Glutamatergic neuron (in vitro differentiated cells): Measurements from ENCODE around the gene SLC25A44. TPM values are rescaled to one million over a fixed set of nuclear protein-coding genes. Genes with fewer than 3 reads are reported as not detected.
A peak's percentile ranks its signal among the peaks of the same experiment; 100 is the strongest.

Source experiments
- DNase-seq: peaks from one replicate; pipeline ENCODE4 v3.0.0; 2022
- H3K27ac Mint-ChIP-seq: one replicate; pipeline ENCODE4 v1.8.0; 2020; ENCODE audit warnings: mild to moderate bottlenecking, mixed read lengths, inconsistent platforms; ENCODE audit not compliant: unreplicated experiment
- H3K27me3 Mint-ChIP-seq: one replicate; pipeline ENCODE4 v1.8.0; 2020; ENCODE audit warnings: mild to moderate bottlenecking, moderate library complexity, mixed read lengths, inconsistent platforms; ENCODE audit not compliant: unreplicated experiment
- H3K36me3 Mint-ChIP-seq: one replicate; pipeline ENCODE4 v1.8.0; 2020; ENCODE audit warnings: mild to moderate bottlenecking, mixed read lengths, inconsistent platforms; ENCODE audit not compliant: unreplicated experiment
- H3K4me1 Mint-ChIP-seq: one replicate; pipeline ENCODE4 v1.8.0; 2020; ENCODE audit warnings: mild to moderate bottlenecking, low read depth, mixed read lengths, inconsistent platforms; ENCODE audit not compliant: unreplicated experiment
- H3K4me3 Mint-ChIP-seq: one replicate; pipeline ENCODE4 v1.8.0; 2020; ENCODE audit warnings: mild to moderate bottlenecking, mixed read lengths, inconsistent platforms; ENCODE audit not compliant: unreplicated experiment
- H3K9me3 Mint-ChIP-seq: one replicate; pipeline ENCODE4 v1.8.0; 2020; ENCODE audit warnings: mild to moderate bottlenecking, moderate library complexity, mixed read lengths, inconsistent platforms; ENCODE audit not compliant: unreplicated experiment
- CTCF ChIP-seq: fragments of 200-600 bp; sonication (generic); IDR thresholded peaks from one replicate; pipeline ENCODE4 v1.5.0; 2021; ENCODE audit not compliant: partially characterized antibody, unreplicated experiment
- total RNA-seq: library from RNA; stranded (reverse); fragmentation: NEBNext Ultra II Directional; extraction: Animal tissue kit (Norgen Biotek cat#: 25700); gene quantifications from one replicate; pipeline ENCODE4 v1.2.1, GENCODE V29; 2021; ENCODE audit not compliant: unreplicated experiment

Gene SLC25A44
- total RNA-seq, 1 donor from 2014 or later: 66.0 TPM

- no peak for TF ChIP-seq CTCF
- Mint-ChIP-seq H3K27ac (peak overlapping the region; percentile 53), H3K4me3 (peak overlapping the region; percentile 33), H3K27me3 (peaks cover 2% of the 10 kb centered on the region), H3K9me3 (peaks cover 4% of the 10 kb centered on the region), H3K36me3 (no peaks in the 10 kb centered on the region), H3K4me1 (peaks cover 16% of the 10 kb centered on the region)
- DNase-seq: no peak
Measured at GRCh38 chr1:156260896-156261295, 67.0 kb downstream of the SLC25A44 start.

Other genes with a start within 250 kb of the SLC25A44 start
- 222 TPM for gene ARHGEF2, start 215.6 kb upstream of the SLC25A44 start, total RNA-seq
- gene SSR2, start 173.2 kb upstream of the SLC25A44 start, total RNA-seq: 199 TPM
- gene UBQLN4, start 140.3 kb upstream of the SLC25A44 start, total RNA-seq: 52.4 TPM
- 47.0 TPM for gene LAMTOR2, start 139.3 kb upstream of the SLC25A44 start, total RNA-seq
- not detected for gene RAB25, start 132.9 kb upstream of the SLC25A44 start, total RNA-seq
- gene MEX3A, start 111.6 kb upstream of the SLC25A44 start, total RNA-seq: 114 TPM
- gene LMNA, start 79.4 kb upstream of the SLC25A44 start, total RNA-seq: 47.7 TPM
- 4.0 TPM for gene SEMA4A, start 40.5 kb upstream of the SLC25A44 start, total RNA-seq
- gene PMF1, start 18.9 kb downstream of the SLC25A44 start, total RNA-seq: 31.6 TPM
- gene BGLAP, start 48.1 kb downstream of the SLC25A44 start, total RNA-seq: not detected
- 10.8 TPM for gene PAQR6, start 54.0 kb downstream of the SLC25A44 start, total RNA-seq
- gene SMG5, start 88.7 kb downstream of the SLC25A44 start, total RNA-seq: 86.6 TPM
- 2.4 TPM for gene TMEM79, start 90.2 kb downstream of the SLC25A44 start, total RNA-seq
- gene GLMP, start 101.6 kb downstream of the SLC25A44 start, total RNA-seq: 35.4 TPM
- gene VHLL, start 105.2 kb downstream of the SLC25A44 start, total RNA-seq: not detected
- 347 TPM for gene CCT3, start 144.2 kb downstream of the SLC25A44 start, total RNA-seq
- not detected for gene TSACC, start 144.4 kb downstream of the SLC25A44 start, total RNA-seq
- gene RHBG, start 175.1 kb downstream of the SLC25A44 start, total RNA-seq: not detected